Tibial artery (tissue), 4 donors: ENCODE results near the gene NFATC1.

ENCODE experiments used
- DNase-seq, 2 donors: peaks; one replicate each; pipeline ENCODE4 v3.0.0-alpha.2; 2019
- H3K27ac ChIP-seq, 2 donors: fragments of 200-600 bp; sonication (generic) in 1 of 2; 1 replicate in 1 of 2; 2 replicates in 1 of 2; pipeline ENCODE4 v1.5.1; 2018 to 2019; ENCODE audit warnings: mild to moderate bottlenecking in 1 of 2
- H3K27me3 ChIP-seq, 2 donors: fragments of 200-600 bp; sonication (generic) in 1 of 2; one replicate each; pipeline versions ENCODE4 v1.5.1 to v1.6.0; 2016 to 2019
- H3K36me3 ChIP-seq, 3 donors: fragments of 200-600 bp; sonication (generic) in 2 of 3; one replicate each; pipeline ENCODE4 v1.5.1; 2016 to 2019; ENCODE audit warnings: mild to moderate bottlenecking in 2 of 3
- H3K4me1 ChIP-seq, 4 donors: fragments of 200-600 bp; sonication (generic) in 2 of 4; 1 replicate in 3 of 4; 2 replicates in 1 of 4; pipeline ENCODE4 v1.5.1; 2016 to 2019
- H3K4me3 ChIP-seq, 2 donors: fragments of 200-600 bp; sonication (generic) in 1 of 2; 1 replicate in 1 of 2; 2 replicates in 1 of 2; pipeline ENCODE4 v1.5.1; 2018 to 2019; ENCODE audit warnings: mild to moderate bottlenecking in 2 of 2
- H3K9me3 ChIP-seq, 3 donors: fragments of 200-600 bp; sonication (generic) in 1 of 3; one replicate each; pipeline ENCODE4 v1.5.1; 2016 to 2019
- intact Hi-C: fragments of 100-400 bp; cut with DNase I; formaldehyde crosslinking; loops from one replicate; pipeline ENCODE4 v1.15.0; 2023; ENCODE audit warnings: low total_unique reads
- TF ChIP-seq, protein P1 (sequence below), 2 experiments: fragments of 200-600 bp in 1 of 2; fragments of 450-650 bp in 1 of 2; IDR thresholded peaks; one replicate each; pipeline ENCODE4 v1.5.1; 2017 to 2019; ENCODE audit warnings: antibody characterized with exemption in 2 of 2, mild to moderate bottlenecking in 1 of 2, moderate library complexity in 1 of 2

The NFATC1 gene

DNA sequence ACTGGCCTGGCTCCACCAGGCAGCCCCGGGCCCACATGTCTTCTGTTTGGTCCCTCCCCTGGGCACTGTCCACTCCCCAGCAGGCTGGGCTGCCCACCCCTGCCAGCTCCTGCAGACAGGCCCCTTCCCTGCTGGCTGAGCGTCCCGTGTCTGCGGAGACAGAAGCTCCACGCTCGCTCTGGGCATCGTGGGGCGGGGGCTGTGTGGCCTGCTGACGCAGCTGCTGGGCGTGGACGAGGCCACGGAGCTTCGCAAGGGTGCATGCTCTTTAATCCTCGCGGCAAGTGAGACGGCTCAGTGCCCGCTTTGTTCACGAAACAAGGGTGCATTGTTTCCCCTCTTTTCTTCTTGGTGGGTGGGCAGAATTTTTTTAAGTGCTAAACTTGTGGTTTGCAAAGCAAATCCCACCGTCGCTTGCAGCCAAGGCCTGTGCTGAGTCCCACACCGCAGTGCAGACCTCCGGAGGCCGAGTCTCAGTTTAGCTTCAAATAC is 151.1 kb downstream of the NFATC1 start:
- Histone ChIP-seq H3K4me1 (no peaks in the 10 kb centered on the region), H3K9me3 (no peaks in the 10 kb centered on the region), H3K27me3 (peaks cover 0 to 32% of the 10 kb centered on the region in 2 donors), H3K36me3 (no peaks in the 10 kb centered on the region), H3K4me3 (no peak overlapping the region), H3K27ac (no peak overlapping the region)
- TF ChIP-seq, protein P1, sequence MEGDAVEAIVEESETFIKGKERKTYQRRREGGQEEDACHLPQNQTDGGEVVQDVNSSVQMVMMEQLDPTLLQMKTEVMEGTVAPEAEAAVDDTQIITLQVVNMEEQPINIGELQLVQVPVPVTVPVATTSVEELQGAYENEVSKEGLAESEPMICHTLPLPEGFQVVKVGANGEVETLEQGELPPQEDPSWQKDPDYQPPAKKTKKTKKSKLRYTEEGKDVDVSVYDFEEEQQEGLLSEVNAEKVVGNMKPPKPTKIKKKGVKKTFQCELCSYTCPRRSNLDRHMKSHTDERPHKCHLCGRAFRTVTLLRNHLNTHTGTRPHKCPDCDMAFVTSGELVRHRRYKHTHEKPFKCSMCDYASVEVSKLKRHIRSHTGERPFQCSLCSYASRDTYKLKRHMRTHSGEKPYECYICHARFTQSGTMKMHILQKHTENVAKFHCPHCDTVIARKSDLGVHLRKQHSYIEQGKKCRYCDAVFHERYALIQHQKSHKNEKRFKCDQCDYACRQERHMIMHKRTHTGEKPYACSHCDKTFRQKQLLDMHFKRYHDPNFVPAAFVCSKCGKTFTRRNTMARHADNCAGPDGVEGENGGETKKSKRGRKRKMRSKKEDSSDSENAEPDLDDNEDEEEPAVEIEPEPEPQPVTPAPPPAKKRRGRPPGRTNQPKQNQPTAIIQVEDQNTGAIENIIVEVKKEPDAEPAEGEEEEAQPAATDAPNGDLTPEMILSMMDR (IDR thresholded peaks at IDR 0.05), result no peak
- intact Hi-C loops, result no loop called here
- DNase-seq, result peak in 1 of 2 donors; percentile 41

DNA sequence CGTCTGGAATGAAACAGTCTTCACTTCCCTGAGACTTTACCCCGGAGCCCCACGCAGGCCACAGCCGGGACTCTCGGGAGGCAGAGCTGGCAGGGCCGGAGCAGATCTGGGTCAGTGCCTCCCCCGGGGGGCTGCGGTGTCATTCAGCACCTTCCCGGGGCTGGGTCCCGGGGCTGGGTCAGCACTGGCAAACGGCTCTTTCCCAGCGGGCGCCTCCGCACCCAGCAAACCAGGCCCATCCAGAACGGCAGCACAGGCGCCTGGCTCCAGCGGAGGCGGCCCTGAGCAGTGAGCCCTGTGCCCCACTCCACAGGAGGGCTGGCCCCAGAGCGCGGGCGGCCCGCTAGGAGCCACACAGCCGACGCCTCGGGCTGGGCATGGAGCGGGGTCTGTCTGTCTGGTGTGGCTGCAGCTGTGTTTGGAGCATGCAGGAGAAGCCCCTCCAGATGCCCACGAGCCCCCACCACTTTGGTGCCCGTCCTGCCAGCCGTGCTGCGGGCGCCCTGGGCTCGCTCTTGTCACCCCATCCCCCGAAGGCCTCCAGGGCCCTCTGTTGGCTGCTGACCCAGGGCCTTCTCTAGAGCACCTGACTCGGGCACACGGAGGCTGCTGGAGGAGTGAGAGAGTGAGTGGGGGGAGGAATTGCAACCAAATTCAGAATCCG is 151.8 kb downstream of the NFATC1 start:
- H3K27me3 ChIP-seq, result peaks cover 0 to 38% of the 10 kb centered on the region in 2 donors
- H3K4me1 ChIP-seq, result no peaks in the 10 kb centered on the region
- no peaks in the 10 kb centered on the region for H3K9me3 ChIP-seq
- H3K36me3 ChIP-seq, result no peaks in the 10 kb centered on the region
- TF ChIP-seq, protein P1 (IDR thresholded peaks at IDR 0.05), result no peak
- no peak overlapping the region for H3K27ac ChIP-seq
- intact Hi-C loops, result no loop called here
- DNase-seq, result peak in 1 of 2 donors; percentile 58
- no peak overlapping the region for H3K4me3 ChIP-seq

DNA sequence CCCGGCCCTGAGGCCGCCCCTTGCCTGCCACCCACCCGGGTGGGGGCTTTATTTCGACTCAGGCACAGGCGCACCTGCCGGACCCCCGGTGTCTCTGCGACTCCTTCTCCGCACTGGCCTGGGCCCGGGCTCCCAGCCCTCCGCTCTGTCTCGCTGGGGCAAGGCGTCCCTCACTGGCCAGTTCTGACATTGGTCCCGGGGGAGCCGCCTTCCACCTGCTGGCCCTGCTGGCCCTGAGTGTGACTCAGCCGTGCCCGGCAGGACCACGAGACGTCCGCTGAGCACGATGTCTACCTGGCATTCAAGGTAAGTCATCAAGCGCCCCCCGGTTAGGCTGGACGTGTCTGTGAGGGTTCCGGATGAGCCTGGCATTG is 152.3 kb downstream of the NFATC1 start:
- TF ChIP-seq, protein P1 (IDR thresholded peaks at IDR 0.05), result no peak
- Histone ChIP-seq H3K27ac (no peak overlapping the region), H3K36me3 (no peaks in the 10 kb centered on the region), H3K27me3 (peaks cover 0 to 43% of the 10 kb centered on the region in 2 donors), H3K9me3 (no peaks in the 10 kb centered on the region), H3K4me1 (no peaks in the 10 kb centered on the region), H3K4me3 (no peak overlapping the region)
- intact Hi-C loops, result no loop called here
- no peak for DNase-seq

DNA sequence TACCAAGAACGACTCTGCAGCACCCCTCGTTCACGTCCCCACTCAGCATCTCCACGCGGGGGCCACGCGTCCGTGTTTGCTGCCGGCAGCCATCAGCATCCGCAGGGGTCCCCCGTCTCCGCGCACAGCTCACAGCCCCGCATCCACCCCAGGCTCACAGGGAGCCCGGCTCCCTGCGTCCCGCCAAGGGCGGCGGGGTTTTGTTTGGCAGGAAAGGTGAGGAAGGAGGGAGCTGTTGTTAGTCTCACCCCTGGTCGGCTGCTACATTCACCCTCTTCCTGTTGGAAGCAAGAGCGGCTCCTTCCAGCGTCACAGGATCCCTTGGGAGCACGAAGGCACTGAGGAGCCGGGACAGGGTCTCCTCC is 152.9 kb downstream of the NFATC1 start:
- DNase-seq, result peak in 1 of 2 donors; percentile 53
- no peak overlapping the region for H3K4me3 ChIP-seq
- H3K27ac ChIP-seq, result no peak overlapping the region
- H3K27me3 ChIP-seq, result peaks cover 0 to 43% of the 10 kb centered on the region in 2 donors
- intact Hi-C loops, result no loop called here
- no peaks in the 10 kb centered on the region for H3K36me3 ChIP-seq
- H3K4me1 ChIP-seq, result no peaks in the 10 kb centered on the region
- TF ChIP-seq, protein P1 (IDR thresholded peaks at IDR 0.05), result no peak
- no peaks in the 10 kb centered on the region for H3K9me3 ChIP-seq

DNA sequence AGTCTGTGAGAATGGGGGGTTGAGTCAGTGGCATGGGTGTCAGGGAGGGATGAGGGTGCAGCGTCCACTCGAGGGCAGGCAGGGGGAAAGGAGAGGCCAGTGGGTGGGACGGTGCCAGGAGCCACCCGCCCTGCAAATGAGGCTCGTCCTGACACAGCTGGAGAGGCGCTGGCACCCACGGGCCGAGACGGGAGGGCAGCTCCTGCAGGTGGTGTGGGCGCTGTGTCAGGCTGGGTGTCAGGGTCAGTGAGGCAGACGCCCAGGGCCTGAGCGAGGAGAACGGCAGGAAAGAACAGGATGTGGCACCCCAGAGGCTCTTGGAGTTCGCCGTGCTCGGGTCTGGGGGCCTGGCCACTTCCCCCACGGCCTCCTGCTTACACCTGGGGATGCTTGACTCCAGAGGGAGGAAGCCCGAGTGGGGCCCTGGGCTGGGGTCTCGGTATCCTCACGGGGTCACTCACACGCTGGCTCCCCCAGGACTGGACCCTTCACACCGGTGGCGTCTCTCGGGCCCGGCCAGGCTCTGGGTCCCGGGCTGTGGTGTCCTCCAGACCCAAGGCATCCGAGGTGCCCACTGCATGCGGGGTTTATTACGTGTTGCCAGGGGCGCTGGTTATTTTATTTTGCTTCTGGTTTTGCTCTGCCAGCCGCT is 153.4 kb downstream of the NFATC1 start:
- H3K27ac ChIP-seq, result no peak overlapping the region
- intact Hi-C loops, result no loop called here
- no peaks in the 10 kb centered on the region for H3K9me3 ChIP-seq
- H3K4me1 ChIP-seq, result no peaks in the 10 kb centered on the region
- peaks cover 0 to 43% of the 10 kb centered on the region in 2 donors for H3K27me3 ChIP-seq
- TF ChIP-seq, protein P1 (IDR thresholded peaks at IDR 0.05), result no peak
- H3K4me3 ChIP-seq, result no peak overlapping the region
- DNase-seq, result peak in 1 of 2 donors; percentile 57
- H3K36me3 ChIP-seq, result no peaks in the 10 kb centered on the region
